Stimulated activated naive CD8-positive, alpha-beta T cell treated with anti-CD3 and anti-CD28 coated beads, Interleukin-15, Interleukin-2, amounts not matched to agents 100 U/mL and 50 U/mL, for 24 hours (primary cell): ENCODE measurements around the gene ATP13A3.
A peak's percentile ranks its signal among the peaks of the same experiment; 100 is the strongest.

ENCODE experiments used
- ATAC-seq: fragments of 150-1000 bp; cut with Tn5 transposase; one replicate; pipeline ENCODE4 v1.10.0; 2021
- DNase-seq: peaks from one replicate; pipeline ENCODE4 v3.0.0; 2021

Gene ATP13A3

GRCh38 chr3:194440756-194441155, 46.0 kb downstream of the ATP13A3 start:
- DNase-seq (no peak), ATAC-seq (no peak)

- DNase-seq (no peak), ATAC-seq (no peak)
Measured at GRCh38 chr3:194439881-194440550, 46.8 kb downstream of the ATP13A3 start.

DNA sequence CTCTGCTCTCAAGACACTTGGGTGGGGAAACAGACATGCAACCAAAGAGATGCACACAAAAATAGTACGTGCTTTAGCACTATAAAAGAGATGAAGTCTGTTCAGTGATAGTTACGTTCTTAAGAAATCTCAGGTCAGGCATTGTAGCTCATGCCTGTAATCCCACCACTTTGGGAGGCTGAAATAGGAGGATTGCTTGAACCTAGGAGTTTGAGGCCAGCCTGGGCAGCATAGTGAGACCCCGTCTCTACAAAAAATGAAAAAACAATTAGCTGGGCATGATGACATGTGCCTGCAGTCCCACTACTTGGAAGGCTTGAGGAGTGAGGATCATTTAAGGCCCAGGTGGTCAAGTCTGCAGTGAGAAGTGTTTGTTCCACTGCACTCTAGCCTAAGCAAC, 52.3 kb downstream of the ATP13A3 start:
- no peak for ATAC-seq
- no peak for DNase-seq

DNA sequence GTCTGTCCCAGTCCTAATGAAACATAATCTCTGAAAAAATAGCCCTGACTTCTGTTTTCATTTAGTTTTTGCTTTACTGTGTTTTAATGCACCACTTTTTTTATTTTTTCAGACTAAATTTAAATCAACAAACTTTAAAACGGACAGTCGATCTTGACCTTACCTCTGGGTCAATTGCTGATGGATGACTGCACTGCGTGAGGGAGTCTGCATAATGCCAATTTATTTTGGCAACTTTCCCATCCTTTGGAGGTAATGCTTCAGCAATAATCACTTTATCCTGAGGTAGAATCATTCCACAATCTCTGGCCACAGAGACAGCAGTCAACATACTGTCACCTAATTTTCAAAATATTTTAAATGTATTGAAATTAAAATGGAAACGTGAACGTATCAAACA, 55.2 kb downstream of the ATP13A3 start:
- DNase-seq (no peak), ATAC-seq (no peak)

DNA sequence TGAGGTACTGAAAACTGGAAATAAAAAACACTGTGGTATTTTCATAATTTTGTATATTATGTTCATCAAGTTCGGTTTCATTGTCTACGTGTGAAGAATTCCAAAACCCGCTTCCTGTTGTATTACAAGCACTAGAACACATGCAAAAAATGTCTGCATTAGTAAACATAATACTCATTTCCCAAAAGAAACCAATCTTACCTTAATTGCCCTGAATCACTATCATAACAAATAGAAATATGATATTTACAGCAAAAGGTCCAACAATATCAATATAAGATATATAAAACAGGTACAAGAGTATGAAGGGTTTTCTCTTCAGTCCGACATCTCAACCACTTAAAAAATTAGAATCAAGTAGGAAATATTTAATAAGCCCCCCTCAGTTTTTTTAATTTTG, 61.4 kb downstream of the ATP13A3 start:
- DNase-seq (no peak), ATAC-seq (no peak)

DNA sequence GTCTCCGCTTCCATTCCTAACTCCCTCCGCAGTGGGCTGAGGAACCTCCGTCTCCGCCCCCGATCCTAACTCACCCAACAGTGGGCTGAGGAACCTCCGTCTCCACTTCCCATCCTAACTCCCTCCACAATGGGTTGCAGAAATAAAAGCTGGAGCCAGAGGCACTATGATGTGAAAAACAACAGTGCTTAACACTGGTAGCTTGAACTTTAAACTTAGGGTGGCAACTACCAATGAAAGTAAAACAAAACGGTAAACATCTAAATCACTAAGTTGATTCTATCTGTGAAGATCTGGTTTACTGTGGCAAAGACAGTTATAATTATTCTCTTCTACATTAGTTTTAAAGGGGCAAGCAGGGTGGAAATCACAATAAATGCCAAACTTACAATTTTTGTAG, 61.8 kb downstream of the ATP13A3 start:
- DNase-seq (no peak), ATAC-seq (no peak)

DNA sequence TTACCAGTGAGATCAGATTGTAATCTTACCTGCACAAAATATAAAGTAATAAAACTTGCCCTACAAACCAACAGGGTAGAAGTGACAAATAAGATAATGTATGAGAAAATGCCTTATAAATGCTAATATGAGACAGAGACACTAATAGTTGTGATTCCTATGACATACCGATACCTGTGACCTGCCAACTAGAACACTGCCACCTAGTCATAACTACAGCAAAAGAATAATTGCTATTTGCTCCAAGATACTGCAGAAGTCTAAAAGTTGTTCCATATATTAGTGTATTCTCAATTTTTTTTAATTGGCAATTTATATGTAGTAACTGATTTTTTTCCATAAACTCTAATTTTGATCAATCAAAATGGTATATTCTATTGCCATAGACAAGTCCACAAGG, 62.4 kb downstream of the ATP13A3 start:
- DNase-seq: no peak
- ATAC-seq: no peak

GRCh38 chr3:194423317-194423716, 63.5 kb downstream of the ATP13A3 start:
- ATAC-seq (no peak), DNase-seq (no peak)

GRCh38 chr3:194422188-194422587, 64.6 kb downstream of the ATP13A3 start:
- ATAC-seq (no peak), DNase-seq (no peak)

GRCh38 chr3:194418671-194419070, 68.1 kb downstream of the ATP13A3 start:
- DNase-seq (no peak), ATAC-seq (no peak)

GRCh38 chr3:194407423-194407822, 79.4 kb downstream of the ATP13A3 start:
- DNase-seq (no peak), ATAC-seq (peak; percentile 59)

- ATAC-seq (no peak), DNase-seq (no peak)
Measured at GRCh38 chr3:194405766-194406165, 81.0 kb downstream of the ATP13A3 start.

DNA sequence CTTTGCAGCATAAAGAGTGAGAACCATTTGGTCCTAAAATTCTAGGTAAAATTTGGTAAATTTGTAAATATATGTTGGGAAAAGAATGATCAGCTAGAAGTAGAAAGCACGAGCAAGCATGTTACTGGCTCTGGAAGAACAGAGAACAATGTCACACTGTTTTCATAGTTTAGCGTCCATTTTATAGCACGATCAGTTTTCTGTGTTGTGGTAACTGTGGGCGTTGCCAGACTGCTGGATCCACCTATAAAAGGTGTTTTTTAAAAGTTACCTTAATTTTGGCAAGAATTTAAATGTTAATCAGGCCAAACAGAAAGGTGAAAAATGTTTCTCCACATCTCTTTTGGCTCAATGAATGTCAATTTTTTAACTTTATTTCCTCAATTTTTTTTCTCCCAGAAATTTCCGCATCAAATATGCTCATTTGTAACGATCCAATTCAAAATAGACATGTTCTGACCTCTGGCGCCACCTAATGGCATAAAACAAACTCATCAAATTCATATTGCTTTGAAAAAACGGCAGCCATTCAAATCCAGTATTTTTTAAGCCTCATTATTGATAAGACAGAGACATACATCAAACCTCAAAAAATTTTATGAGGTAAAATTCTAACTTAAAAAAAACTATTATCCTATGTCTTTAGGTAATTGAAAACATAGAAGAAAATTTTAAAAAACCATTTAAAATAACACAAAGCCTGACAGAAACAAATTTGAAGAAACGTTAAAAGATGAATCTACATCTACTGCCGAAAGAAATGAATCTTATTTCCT, 82.2 kb downstream of the ATP13A3 start:
- DNase-seq: peak; percentile 37

DNA sequence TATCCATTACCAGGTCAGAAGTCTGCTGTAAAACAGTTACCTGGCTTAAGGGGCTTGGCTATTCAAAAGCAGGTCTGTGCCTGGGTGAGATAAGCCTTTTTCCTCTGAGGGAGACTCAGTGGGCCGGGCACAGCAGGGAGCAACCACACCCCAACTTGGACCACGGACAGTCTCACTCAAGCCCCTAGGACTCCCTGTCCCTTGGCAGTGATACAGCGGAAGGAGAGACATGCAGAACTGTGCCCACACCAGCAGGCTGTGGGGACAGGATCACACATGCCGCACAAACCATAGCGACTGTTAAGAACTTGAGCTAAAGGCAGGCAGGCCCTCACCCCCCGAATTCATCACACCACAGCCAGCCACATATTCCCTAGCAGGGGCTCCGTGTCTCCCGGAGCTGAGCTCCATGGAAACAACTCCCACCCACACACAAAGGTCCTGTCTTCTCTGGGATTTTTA, 84.9 kb downstream of the ATP13A3 start:
- ATAC-seq (no peak), DNase-seq (no peak)

More for the DNA sequence above, 82.2 kb downstream of the ATP13A3 start:
- no peak for ATAC-seq

- DNase-seq: no peak
- no peak for ATAC-seq
Measured at GRCh38 chr3:194401346-194401745, 85.5 kb downstream of the ATP13A3 start.

GRCh38 chr3:194399874-194400411, 86.9 kb downstream of the ATP13A3 start:
- DNase-seq (no peak), ATAC-seq (no peak)

GRCh38 chr3:194399166-194399565, 87.6 kb downstream of the ATP13A3 start, which contains the start of gene GP5:
TSS of gene GP5 (minus strand) at chr3:194399266. CDS start at chr3:194398282, 984 bp downstream.
- no peak for DNase-seq
- no peak for ATAC-seq

DNA sequence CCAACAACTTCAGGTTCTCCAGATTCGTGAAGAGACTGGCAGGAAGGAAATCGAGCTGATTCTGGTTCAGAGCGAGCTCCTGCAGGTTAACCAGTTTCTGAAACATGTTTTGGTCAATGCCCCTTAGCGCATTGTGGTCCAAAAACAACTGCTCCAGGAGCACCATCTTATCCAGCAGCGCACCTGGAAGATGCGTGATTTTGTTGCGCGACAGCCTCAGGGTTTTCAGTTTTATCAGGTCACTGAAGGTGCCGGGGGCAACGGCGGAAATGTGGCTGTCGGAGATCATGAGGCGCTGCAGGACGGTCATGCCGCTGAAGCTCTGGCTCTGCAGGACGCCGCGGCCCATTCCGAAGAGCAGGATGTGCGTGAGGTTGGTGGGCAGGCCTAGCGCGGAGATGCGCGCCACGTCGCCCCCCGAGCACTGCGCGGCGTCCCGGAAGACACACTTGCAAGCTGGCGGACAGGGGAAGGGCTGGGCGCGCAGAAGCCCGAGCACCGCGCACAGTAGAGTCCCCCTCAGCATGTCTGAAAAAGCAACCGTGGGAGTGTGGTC, 89.0 kb downstream of the ATP13A3 start:
- ATAC-seq: peak; percentile 44
- peak; percentile 51 for DNase-seq

- ATAC-seq (peak; percentile 40), DNase-seq (peak; percentile 40)
Measured at GRCh38 chr3:194396859-194397756, 89.7 kb downstream of the ATP13A3 start.

GRCh38 chr3:194396539-194396858, 90.3 kb downstream of the ATP13A3 start:
- ATAC-seq: no peak
- no peak for DNase-seq

GRCh38 chr3:194395778-194396538, 90.8 kb downstream of the ATP13A3 start:
- peak; percentile 66 for DNase-seq
- peak; percentile 70 for ATAC-seq
